Neural cell (in vitro differentiated cells): ENCODE measurements around the gene PLXNA2. TPM values are rescaled to one million over a fixed set of nuclear protein-coding genes. Genes with fewer than 3 reads are reported as not detected.

Experiments used
- H2AFZ ChIP-seq: fragments of 200-600, 300-800 bp; sonication (generic), shearing (Covaris generic); 2 replicates; pipeline ENCODE4 v1.6.0; 2014; ENCODE audit warnings: low read depth, mild to moderate bottlenecking, antibody characterized with exemption, low read length, moderate library complexity
- H3F3A ChIP-seq: fragments of 200-600 bp; shearing (Covaris generic); 2 replicates; pipeline ENCODE4 v1.6.1; 2016; ENCODE audit warnings: mild to moderate bottlenecking, moderate library complexity, mixed read lengths, antibody characterized with exemption, low read length; ENCODE audit not compliant: insufficient read depth, poor library complexity, severe bottlenecking
- H3K27ac ChIP-seq: fragments of 200-600, 300-800 bp; sonication (generic), shearing (Covaris generic); 2 replicates; pipeline ENCODE4 v1.5.1; 2014; ENCODE audit warnings: mild to moderate bottlenecking, low read length, moderate library complexity
- H3K27me3 ChIP-seq: fragments of 300-800, 200-600 bp; sonication (generic), shearing (Covaris generic); 2 replicates; pipeline ENCODE4 v1.6.0; 2014; ENCODE audit warnings: mild to moderate bottlenecking, low read depth, low read length, moderate library complexity; ENCODE audit not compliant: insufficient read depth
- H3K36me3 ChIP-seq: fragments of 300-800, 200-600 bp; sonication (generic), shearing (Covaris generic); 2 replicates; pipeline ENCODE4 v1.5.1; 2014; ENCODE audit warnings: mild to moderate bottlenecking, antibody characterized with exemption, low read length, moderate library complexity; ENCODE audit not compliant: insufficient read depth
- H3K4me2 ChIP-seq: fragments of 300-800, 200-600 bp; sonication (generic), shearing (Covaris generic); 2 replicates; pipeline ENCODE4 v1.6.0; 2014; ENCODE audit warnings: mild to moderate bottlenecking, low read length
- H3K4me3 ChIP-seq: fragments of 300-800, 200-600 bp; sonication (generic), shearing (Covaris generic); 2 replicates; pipeline ENCODE4 v1.5.1; 2014; ENCODE audit warnings: mild to moderate bottlenecking, low read length, moderate library complexity
- H3K79me2 ChIP-seq: fragments of 200-600 bp; shearing (Covaris generic); replicated peaks from 2 replicates; pipeline ENCODE4 v1.6.0; 2014; ENCODE audit warnings: mild to moderate bottlenecking, low read length, moderate library complexity; ENCODE audit not compliant: insufficient read depth
- H3K9ac ChIP-seq: fragments of 300-800, 200-600 bp; sonication (generic), shearing (Covaris generic); 2 replicates; pipeline ENCODE4 v1.6.1; 2016; ENCODE audit warnings: mild to moderate bottlenecking, low read length, mixed read lengths
- H3K9me2 ChIP-seq: fragments of 200-600 bp; shearing (Covaris generic); 2 replicates; pipeline ENCODE4 v1.6.1; 2016; ENCODE audit warnings: mild to moderate bottlenecking, low read length, mixed read lengths; ENCODE audit not compliant: insufficient read depth
- H3K9me3 ChIP-seq: fragments of 200-600, 300-800 bp; sonication (generic), shearing (Covaris generic); 2 replicates; pipeline ENCODE4 v1.6.1; 2016; ENCODE audit warnings: mild to moderate bottlenecking, mixed run types, low read length, moderate library complexity, mixed read lengths
- H4K20me1 ChIP-seq: fragments of 200-600 bp; shearing (Covaris generic); 2 replicates; pipeline ENCODE4 v1.6.1; 2016; ENCODE audit warnings: mild to moderate bottlenecking, mixed run types; ENCODE audit not compliant: insufficient read depth
- EP300 ChIP-seq: fragments of 450-650 bp; conservative IDR thresholded peaks from 2 replicates; pipeline ENCODE4 v1.6.1; 2014; ENCODE audit warnings: antibody characterized with exemption, mild to moderate bottlenecking, moderate library complexity; ENCODE audit not compliant: poor library complexity, severe bottlenecking
- EZH2 ChIP-seq: fragments of 200-600, 300-800 bp; shearing (Covaris generic), sonication (generic); IDR thresholded peaks from 2 replicates; pipeline ENCODE4 v1.6.1; 2014; ENCODE audit warnings: antibody characterized with exemption, low read length, borderline replicate concordance, mild to moderate bottlenecking; ENCODE audit not compliant: insufficient read depth, poor library complexity, severe bottlenecking
- MXI1 ChIP-seq: fragments of 450-650 bp; conservative IDR thresholded peaks from 2 replicates; pipeline ENCODE4 v1.6.1; 2014; ENCODE audit warnings: antibody characterized with exemption, mild to moderate bottlenecking; ENCODE audit not compliant: poor library complexity, severe bottlenecking
- POLR2AphosphoS5 ChIP-seq: IDR thresholded peaks from 2 replicates; pipeline ENCODE4 v1.6.1; 2012
- RAD21 ChIP-seq: fragments of 450-650 bp; conservative IDR thresholded peaks from 2 replicates; pipeline ENCODE4 v1.6.1; 2014; ENCODE audit warnings: antibody characterized with exemption, mild to moderate bottlenecking, moderate library complexity
- SMC3 ChIP-seq: fragments of 450-650 bp; conservative IDR thresholded peaks from 2 replicates; pipeline ENCODE4 v1.6.1; 2014; ENCODE audit warnings: antibody characterized with exemption, mild to moderate bottlenecking, moderate library complexity; ENCODE audit not compliant: poor library complexity
- TAF1 ChIP-seq: IDR thresholded peaks from 2 replicates; pipeline ENCODE4 v1.6.1; 2012; ENCODE audit warnings: low read depth
- polyA plus RNA-seq: library from polyadenylated mRNA; depleted of rRNA; stranded (reverse); fragments of >200 nt; gene quantifications from 2 replicates; pipeline ENCODE4 v1.2.3, GENCODE V29; 2014
- TF ChIP-seq, protein P1 (sequence below): IDR thresholded peaks from 2 replicates; pipeline ENCODE4 v1.6.1; 2012; ENCODE audit warnings: borderline replicate concordance
- TF ChIP-seq, protein P2 (sequence below): fragments of 450-650 bp; IDR thresholded peaks from 2 replicates; pipeline ENCODE4 v1.5.1; 2014; ENCODE audit warnings: antibody characterized with exemption, mild to moderate bottlenecking, moderate library complexity; ENCODE audit not compliant: poor library complexity, severe bottlenecking

Gene PLXNA2
- polyA plus RNA-seq, 1 donor from 2014 or later = 30.6 TPM

DNA sequence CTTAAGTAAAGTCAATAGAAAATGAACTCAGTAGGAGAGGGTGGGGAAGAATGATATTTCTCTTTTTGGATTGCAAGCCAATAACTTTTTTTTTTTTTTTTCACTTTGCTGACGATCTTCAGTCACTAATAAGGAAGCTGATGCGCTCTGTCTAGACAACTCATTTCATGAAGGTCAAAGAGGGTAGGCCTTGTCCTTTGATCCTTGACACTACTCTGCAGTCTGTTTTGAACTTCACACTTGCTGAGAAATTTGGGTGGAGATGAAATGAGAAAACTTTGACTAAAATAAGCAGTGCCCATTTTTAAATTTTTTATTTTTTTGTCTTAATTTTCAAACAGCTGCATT is 20.9 kb upstream of the PLXNA2 start:
- H3K4me3 ChIP-seq = no peak overlapping the region
- no peaks in the 10 kb centered on the region for H3K36me3 ChIP-seq
- TF ChIP-seq EP300 (no peak), MXI1 (no peak), POLR2AphosphoS5 (no peak), SMC3 (no peak), EZH2 (no peak), TAF1 (no peak), RAD21 (no peak)
- TF ChIP-seq, protein P1, sequence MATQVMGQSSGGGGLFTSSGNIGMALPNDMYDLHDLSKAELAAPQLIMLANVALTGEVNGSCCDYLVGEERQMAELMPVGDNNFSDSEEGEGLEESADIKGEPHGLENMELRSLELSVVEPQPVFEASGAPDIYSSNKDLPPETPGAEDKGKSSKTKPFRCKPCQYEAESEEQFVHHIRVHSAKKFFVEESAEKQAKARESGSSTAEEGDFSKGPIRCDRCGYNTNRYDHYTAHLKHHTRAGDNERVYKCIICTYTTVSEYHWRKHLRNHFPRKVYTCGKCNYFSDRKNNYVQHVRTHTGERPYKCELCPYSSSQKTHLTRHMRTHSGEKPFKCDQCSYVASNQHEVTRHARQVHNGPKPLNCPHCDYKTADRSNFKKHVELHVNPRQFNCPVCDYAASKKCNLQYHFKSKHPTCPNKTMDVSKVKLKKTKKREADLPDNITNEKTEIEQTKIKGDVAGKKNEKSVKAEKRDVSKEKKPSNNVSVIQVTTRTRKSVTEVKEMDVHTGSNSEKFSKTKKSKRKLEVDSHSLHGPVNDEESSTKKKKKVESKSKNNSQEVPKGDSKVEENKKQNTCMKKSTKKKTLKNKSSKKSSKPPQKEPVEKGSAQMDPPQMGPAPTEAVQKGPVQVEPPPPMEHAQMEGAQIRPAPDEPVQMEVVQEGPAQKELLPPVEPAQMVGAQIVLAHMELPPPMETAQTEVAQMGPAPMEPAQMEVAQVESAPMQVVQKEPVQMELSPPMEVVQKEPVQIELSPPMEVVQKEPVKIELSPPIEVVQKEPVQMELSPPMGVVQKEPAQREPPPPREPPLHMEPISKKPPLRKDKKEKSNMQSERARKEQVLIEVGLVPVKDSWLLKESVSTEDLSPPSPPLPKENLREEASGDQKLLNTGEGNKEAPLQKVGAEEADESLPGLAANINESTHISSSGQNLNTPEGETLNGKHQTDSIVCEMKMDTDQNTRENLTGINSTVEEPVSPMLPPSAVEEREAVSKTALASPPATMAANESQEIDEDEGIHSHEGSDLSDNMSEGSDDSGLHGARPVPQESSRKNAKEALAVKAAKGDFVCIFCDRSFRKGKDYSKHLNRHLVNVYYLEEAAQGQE = no peak
- TF ChIP-seq, protein P2, sequence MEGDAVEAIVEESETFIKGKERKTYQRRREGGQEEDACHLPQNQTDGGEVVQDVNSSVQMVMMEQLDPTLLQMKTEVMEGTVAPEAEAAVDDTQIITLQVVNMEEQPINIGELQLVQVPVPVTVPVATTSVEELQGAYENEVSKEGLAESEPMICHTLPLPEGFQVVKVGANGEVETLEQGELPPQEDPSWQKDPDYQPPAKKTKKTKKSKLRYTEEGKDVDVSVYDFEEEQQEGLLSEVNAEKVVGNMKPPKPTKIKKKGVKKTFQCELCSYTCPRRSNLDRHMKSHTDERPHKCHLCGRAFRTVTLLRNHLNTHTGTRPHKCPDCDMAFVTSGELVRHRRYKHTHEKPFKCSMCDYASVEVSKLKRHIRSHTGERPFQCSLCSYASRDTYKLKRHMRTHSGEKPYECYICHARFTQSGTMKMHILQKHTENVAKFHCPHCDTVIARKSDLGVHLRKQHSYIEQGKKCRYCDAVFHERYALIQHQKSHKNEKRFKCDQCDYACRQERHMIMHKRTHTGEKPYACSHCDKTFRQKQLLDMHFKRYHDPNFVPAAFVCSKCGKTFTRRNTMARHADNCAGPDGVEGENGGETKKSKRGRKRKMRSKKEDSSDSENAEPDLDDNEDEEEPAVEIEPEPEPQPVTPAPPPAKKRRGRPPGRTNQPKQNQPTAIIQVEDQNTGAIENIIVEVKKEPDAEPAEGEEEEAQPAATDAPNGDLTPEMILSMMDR = no peak
- H3K79me2 ChIP-seq = no peaks in the 10 kb centered on the region
- no peaks in the 10 kb centered on the region for H4K20me1 ChIP-seq
- H3K9me3 ChIP-seq = no peaks in the 10 kb centered on the region
- H3F3A ChIP-seq = peaks cover 12% of the 10 kb centered on the region
- no peak overlapping the region for H3K27ac ChIP-seq
- H3K27me3 ChIP-seq = no peaks in the 10 kb centered on the region
- H3K9me2 ChIP-seq = no peaks in the 10 kb centered on the region
- no peak overlapping the region for H3K9ac ChIP-seq
- no peak overlapping the region for H3K4me2 ChIP-seq
- H2AFZ ChIP-seq = no peak overlapping the region

GRCh38 chr1:208264469-208265121 is 20.4 kb upstream of the PLXNA2 start:
- no peaks in the 10 kb centered on the region for H3K79me2 ChIP-seq
- no peak for TF ChIP-seq SMC3
- no peak for TF ChIP-seq POLR2AphosphoS5
- TF ChIP-seq EP300 = no peak
- TF ChIP-seq, protein P2 = no peak
- TF ChIP-seq TAF1 = no peak
- TF ChIP-seq RAD21 = no peak
- TF ChIP-seq, protein P1 = no peak
- TF ChIP-seq MXI1 = no peak
- no peak for TF ChIP-seq EZH2
- no peak overlapping the region for H3K4me3 ChIP-seq
- H3K27me3 ChIP-seq = no peaks in the 10 kb centered on the region
- no peaks in the 10 kb centered on the region for H3K36me3 ChIP-seq
- no peaks in the 10 kb centered on the region for H3K9me2 ChIP-seq
- H3K27ac ChIP-seq = no peak overlapping the region
- H3K9ac ChIP-seq = no peak overlapping the region
- no peak overlapping the region for H2AFZ ChIP-seq
- no peaks in the 10 kb centered on the region for H4K20me1 ChIP-seq
- H3F3A ChIP-seq = peaks cover 9% of the 10 kb centered on the region
- no peak overlapping the region for H3K4me2 ChIP-seq
- no peaks in the 10 kb centered on the region for H3K9me3 ChIP-seq
